HFF-Myc (cell line): ENCODE data around the gene YARS2.
A peak's percentile ranks its signal among the peaks of the same experiment; 100 is the strongest.

ENCODE experiments used
- DNase-seq: peaks from one replicate; pipeline ENCODE4 v3.0.0-alpha.2; 2011; ENCODE audit warnings: low read depth; ENCODE audit errors: extremely low read depth
- H3K4me3 ChIP-seq: replicated peaks from 2 replicates; pipeline ENCODE4 v1.5.1; 2011; ENCODE audit warnings: low read depth, mild to moderate bottlenecking, control low read depth, low read length
- CTCF ChIP-seq: IDR thresholded peaks from 2 replicates; pipeline ENCODE4 v1.5.1; 2012; ENCODE audit warnings: mild to moderate bottlenecking, low read depth, low read length, control low read depth; ENCODE audit errors: missing control alignments

Gene YARS2

GRCh38 chr12:32755051-32755653 is 545 bp downstream of the YARS2 start:
- peak; percentile 66 for DNase-seq
- peak; percentile 89 for TF ChIP-seq CTCF
- peak overlapping the region; percentile 100 for H3K4me3 ChIP-seq

GRCh38 chr12:32754111-32754510 is 1.6 kb downstream of the YARS2 start:
- peak overlapping the region; percentile 100 for H3K4me3 ChIP-seq
- TF ChIP-seq CTCF = no peak
- no peak for DNase-seq

GRCh38 chr12:32753605-32754004 is 2.1 kb downstream of the YARS2 start:
- TF ChIP-seq CTCF = no peak
- DNase-seq = no peak
- peak overlapping the region; percentile 100 for H3K4me3 ChIP-seq

- DNase-seq = no peak
- no peak overlapping the region for H3K4me3 ChIP-seq
- TF ChIP-seq CTCF = no peak
Measured at GRCh38 chr12:32743264-32743663, 12.4 kb downstream of the YARS2 start.

- no peak overlapping the region for H3K4me3 ChIP-seq
- TF ChIP-seq CTCF = no peak
- no peak for DNase-seq
Measured at GRCh38 chr12:32742133-32742532, 13.6 kb downstream of the YARS2 start.

- no peak for DNase-seq
- H3K4me3 ChIP-seq = no peak overlapping the region
- TF ChIP-seq CTCF = no peak
Measured at GRCh38 chr12:32739279-32739678, 16.4 kb downstream of the YARS2 start.

- DNase-seq = no peak
- TF ChIP-seq CTCF = no peak
- no peak overlapping the region for H3K4me3 ChIP-seq
Measured at GRCh38 chr12:32737715-32738114, 18.0 kb downstream of the YARS2 start.
